Activated CD4-positive, alpha-beta T cell treated with anti-CD3 and anti-CD28 coated beads, Interleukin-10, Interleukin-2, amounts not matched to agents 100 ng/mL and 50 ng/mL, durations not matched to agents 16 hours and 8 hours (primary cell): Measurements from ENCODE around the gene CD14.
"Not testable (repeated sequence)": the region's sequence is repeated elsewhere in the genome, so short reads cannot be mapped to it uniquely, and the experiment has no call there.

Experiments
- DNase-seq: peaks from one replicate; pipeline ENCODE4 v3.0.0-alpha.2; 2020

The CD14 gene

DNA sequence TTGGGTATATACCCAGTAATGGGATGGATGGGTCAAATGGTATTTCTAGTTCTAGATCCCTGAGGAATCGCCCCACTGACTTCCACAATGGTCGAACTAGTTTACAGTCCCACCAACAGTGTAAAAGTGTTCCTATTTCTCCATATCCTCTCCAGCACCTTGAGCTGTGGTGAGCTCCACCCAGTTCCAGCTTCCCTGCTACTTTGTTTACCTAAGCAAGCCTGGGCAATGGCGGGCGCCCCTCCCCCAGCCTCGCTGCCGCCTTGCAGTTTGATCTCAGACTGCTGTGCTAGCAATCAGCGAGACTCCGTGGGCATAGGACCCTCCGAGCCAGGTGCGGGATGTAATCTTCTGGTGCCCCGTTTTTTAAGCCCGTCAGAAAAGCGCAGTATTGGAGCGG, 39.9 kb downstream of the CD14 start:
- not testable (repeated sequence) for DNase-seq

DNA sequence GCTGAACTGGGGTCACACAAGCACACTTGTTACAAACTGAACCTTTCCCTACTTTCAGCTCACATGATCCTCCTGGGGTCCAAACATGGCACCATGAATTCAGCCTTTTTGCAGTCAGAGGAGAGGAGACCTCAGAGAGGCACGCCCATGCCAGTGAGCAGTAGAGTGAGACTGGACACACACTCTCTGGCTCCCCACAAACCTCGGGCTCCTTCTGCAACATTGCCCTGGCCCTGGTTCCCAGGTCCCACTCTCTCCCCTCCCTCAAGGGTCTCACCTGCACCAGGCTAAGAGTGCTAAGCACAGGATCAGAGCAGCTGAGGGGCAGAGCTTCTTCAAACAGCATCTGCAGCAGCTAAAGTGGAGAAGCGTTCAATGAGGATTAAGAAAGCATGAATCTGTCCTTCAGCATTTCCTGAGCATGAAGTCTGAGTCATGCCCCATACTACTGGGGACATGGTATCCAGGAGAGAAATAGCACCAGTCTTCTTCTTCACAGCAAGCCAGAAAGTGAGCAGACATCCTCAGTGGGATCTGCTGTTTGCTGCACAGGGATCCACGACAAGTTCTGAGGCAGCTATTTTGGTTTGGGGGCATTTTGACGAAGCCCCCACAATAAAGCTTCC, 41.1 kb downstream of the CD14 start:
- no peak for DNase-seq

DNA sequence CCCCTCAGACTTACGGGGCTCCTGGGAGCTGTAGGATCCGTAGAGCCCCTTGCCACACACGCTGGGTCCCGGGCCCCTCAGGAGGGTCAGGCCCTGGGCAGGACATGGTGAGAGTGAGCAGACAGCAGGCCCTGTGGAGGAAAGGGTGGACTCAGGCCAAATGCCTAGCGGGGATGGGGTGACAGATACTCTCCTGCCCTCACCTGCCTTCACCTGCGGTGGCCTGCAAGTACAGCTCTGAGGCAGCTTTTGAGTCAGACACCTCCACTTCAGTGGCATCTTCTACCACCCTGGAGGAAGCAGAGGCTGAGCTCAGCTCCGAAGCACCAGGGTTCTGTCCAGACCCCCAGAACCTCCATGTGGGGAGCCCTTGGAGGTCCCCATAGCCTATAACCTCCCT, 42.1 kb downstream of the CD14 start:
- DNase-seq = no peak

DNA sequence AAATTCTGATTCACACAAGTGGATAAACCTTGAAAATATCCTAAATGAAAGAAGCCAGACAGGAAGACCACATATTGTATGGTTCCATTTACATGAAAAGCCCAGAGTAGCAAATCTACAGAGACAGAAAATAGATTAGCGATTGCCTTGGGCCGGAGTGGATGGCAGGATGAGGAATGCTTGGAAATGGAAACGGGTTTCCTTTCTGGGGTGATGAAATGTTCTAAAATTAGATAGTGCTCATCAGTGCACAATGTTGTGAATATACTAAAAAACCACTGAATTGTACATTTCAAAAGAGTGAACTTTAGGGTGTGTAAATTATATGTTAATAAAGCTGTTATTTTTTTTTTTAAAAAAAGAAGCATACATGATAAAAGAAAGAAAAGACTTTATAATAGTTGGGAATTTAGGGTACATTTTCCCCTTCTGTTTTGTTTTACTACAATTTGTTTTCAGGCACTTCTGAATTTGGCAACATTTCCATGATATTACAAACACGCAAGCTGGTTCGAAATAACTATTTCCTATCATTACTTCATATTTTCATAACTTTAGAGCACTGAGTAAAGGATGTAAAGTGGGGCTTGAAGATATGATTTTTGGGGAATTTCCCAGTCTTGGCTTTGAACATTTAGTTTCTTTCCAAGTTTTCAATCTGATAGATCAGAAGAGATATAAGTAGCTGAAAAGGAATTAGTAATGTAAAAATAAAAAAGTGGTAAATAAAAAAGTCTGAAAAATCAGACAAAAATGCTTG, 44.5 kb downstream of the CD14 start:
- no peak for DNase-seq

DNA sequence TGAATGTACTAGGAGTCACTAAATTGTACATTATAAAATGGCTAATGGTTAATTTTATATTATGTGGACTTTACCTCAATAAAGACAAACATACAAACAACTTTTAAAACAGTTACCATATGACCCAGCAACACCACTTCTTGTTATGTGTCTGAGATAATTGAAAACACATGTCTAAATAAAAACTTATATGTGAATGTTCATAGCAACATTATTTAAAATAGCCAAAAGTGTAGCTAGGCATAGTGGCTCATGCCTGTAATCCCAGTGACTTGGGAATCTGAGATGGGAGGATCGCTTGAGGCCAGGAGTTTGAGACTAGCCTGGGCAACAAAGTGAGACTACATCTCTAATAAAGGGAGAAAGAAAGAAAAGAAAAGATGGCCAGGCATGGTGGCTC, 45.5 kb downstream of the CD14 start:
- no peak for DNase-seq
